SK-N-MC (cell line): ENCODE results near the gene MPND.

Experiments
- EZH2 ChIP-seq: fragments of 200-600 bp; sonication (generic); IDR thresholded peaks from one replicate; pipeline ENCODE4 v1.6.1; 2017; ENCODE audit warnings: antibody characterized with exemption
- POLR2AphosphoS5 ChIP-seq: IDR thresholded peaks from 2 replicates; pipeline ENCODE4 v1.6.1; 2012; ENCODE audit warnings: mild to moderate bottlenecking, low read depth, low read length, borderline replicate concordance

DNA sequence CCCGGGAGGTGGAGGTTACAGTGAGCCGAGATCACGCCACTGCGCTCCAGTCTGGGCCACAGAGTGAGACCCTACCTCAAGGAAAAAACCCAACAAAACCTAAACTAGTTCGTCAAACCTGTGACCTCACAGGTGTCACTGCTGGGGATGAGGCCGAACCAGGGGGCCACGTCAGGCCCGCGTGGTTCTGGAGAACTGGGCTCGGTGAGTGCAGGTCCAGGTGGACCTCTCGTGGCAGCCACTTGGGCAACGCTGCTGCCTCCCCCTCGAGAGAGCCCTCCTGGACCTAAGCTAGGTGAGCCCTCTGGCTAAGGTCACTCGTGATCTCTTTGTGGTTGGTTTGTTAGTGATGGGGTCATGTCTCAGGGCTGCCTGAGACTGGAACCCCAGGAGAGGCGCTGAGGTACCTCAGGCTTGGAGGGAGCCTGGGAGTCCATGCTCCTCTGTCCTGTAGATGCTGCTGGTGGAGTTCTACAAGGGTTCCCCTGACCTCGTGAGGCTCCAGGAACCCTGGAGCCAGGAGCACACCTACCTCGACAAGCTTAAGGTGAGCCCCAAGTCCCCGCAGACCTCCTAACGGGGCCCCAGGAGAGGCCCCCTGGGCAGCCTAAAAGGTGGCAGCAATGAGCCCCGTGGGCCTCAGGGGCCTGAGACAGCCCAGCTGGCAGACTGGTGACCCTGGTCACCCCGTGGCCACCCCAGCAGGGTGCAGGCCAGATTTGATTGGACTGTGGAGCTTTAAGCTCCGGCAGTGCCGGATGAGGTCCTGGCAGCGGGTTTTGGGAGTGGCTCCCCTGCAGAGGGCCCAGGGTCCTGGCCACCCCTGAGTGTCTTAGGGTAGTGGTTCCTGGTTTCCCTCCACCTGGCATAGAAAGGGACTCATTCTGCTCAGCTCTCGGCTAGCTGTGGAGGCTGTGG is 15.6 kb downstream of the MPND start:
- TF ChIP-seq POLR2AphosphoS5 (no peak; the same call in 1 of the 2 replicates), EZH2 (no peak)
